ENCODE results near the gene PLEKHH1.

The PLEKHH1 gene

GRCh38 chr14:67523764-67524633, 9.1 kb upstream of the PLEKHH1 start:
- DNase-seq (ENCODE audit: extremely low read depth, insufficient read length), result no peak

GRCh38 chr14:67524634-67524963, 8.5 kb upstream of the PLEKHH1 start:
- no peak for TF ChIP-seq CTCF (IDR thresholded peaks at IDR 0.05; ENCODE audit: insufficient read depth, low read length, poor library complexity, severe bottlenecking)
- DNase-seq (ENCODE audit: extremely low read depth, insufficient read length), result no peak
- H3K4me3 ChIP-seq (replicated peaks; ENCODE audit: low read depth, low read length), result no peak overlapping the region
- no peaks in the 10 kb centered on the region for H3K36me3 ChIP-seq (ENCODE audit: control insufficient read depth, insufficient read depth, low read length)
- H3K27me3 ChIP-seq (replicated peaks; ENCODE audit: control insufficient read depth, insufficient read depth, low read length), result peaks cover 3% of the 10 kb centered on the region

More at GRCh38 chr14:67523764-67524633, 9.1 kb upstream of the PLEKHH1 start:
- Histone ChIP-seq H3K36me3 (ENCODE audit: control insufficient read depth, insufficient read depth, low read length) (no peaks in the 10 kb centered on the region), H3K4me3 (replicated peaks; ENCODE audit: low read depth, low read length) (no peak overlapping the region), H3K27me3 (replicated peaks; ENCODE audit: control insufficient read depth, insufficient read depth, low read length) (peaks cover 2% of the 10 kb centered on the region; the same call in 1 of the 2 replicates)
- TF ChIP-seq CTCF (IDR thresholded peaks at IDR 0.05; ENCODE audit: insufficient read depth, low read length, poor library complexity, severe bottlenecking), result no peak

GRCh38 chr14:67525389-67525788, 7.7 kb upstream of the PLEKHH1 start:
- Histone ChIP-seq H3K36me3 (ENCODE audit: control insufficient read depth, insufficient read depth, low read length) (no peaks in the 10 kb centered on the region), H3K27me3 (replicated peaks; ENCODE audit: control insufficient read depth, insufficient read depth, low read length) (peaks cover 3% of the 10 kb centered on the region), H3K4me3 (replicated peaks; ENCODE audit: low read depth, low read length) (no peak overlapping the region)
- no peak for DNase-seq (ENCODE audit: extremely low read depth, insufficient read length)
- TF ChIP-seq CTCF (IDR thresholded peaks at IDR 0.05; ENCODE audit: insufficient read depth, low read length, poor library complexity, severe bottlenecking), result no peak

GRCh38 chr14:67526181-67526580, 6.9 kb upstream of the PLEKHH1 start:
- no peak for DNase-seq (ENCODE audit: extremely low read depth, insufficient read length)
- peaks cover 3% of the 10 kb centered on the region for H3K27me3 ChIP-seq (replicated peaks; ENCODE audit: control insufficient read depth, insufficient read depth, low read length)
- TF ChIP-seq CTCF (IDR thresholded peaks at IDR 0.05; ENCODE audit: insufficient read depth, low read length, poor library complexity, severe bottlenecking), result no peak
- H3K36me3 ChIP-seq (ENCODE audit: control insufficient read depth, insufficient read depth, low read length), result no peaks in the 10 kb centered on the region
- no peak overlapping the region for H3K4me3 ChIP-seq (replicated peaks; ENCODE audit: low read depth, low read length)

- peak; percentile 10 for DNase-seq (ENCODE audit: extremely low read depth, insufficient read length)
- TF ChIP-seq CTCF (IDR thresholded peaks at IDR 0.05; ENCODE audit: insufficient read depth, low read length, poor library complexity, severe bottlenecking), result peak; percentile 75
- peaks cover 3% of the 10 kb centered on the region for H3K27me3 ChIP-seq (replicated peaks; ENCODE audit: control insufficient read depth, insufficient read depth, low read length)
- H3K4me3 ChIP-seq (replicated peaks; ENCODE audit: low read depth, low read length), result no peak overlapping the region
- no peaks in the 10 kb centered on the region for H3K36me3 ChIP-seq (ENCODE audit: control insufficient read depth, insufficient read depth, low read length)
Observed at GRCh38 chr14:67526676-67527459, 6.2 kb upstream of the PLEKHH1 start.
